ENCODE results near the gene PRR22.
"Not testable (repeated sequence)": the region's sequence is repeated elsewhere in the genome, so short reads cannot be mapped to it uniquely, and the experiment has no call there.

The PRR22 gene

DNA sequence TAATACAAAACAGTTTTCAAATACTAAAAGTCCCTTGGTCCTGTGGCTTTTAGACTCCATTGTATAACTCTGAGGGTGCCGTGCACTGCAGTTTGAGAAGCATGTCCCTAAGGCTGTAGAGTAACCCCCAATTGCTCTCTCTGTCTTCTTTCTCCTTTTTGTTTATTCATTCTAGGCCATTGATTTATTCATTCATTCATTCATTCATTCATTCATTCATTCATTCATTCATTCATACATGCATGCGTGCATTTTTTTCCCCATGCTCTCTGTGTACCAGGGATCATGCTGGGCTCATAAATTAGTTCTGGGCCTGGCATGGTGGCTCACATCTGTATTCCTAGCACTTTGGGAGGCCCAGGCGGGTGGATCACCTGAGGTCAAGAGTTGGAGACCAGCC is 19.3 kb downstream of the PRR22 start:
- no peak overlapping the region for H3K4me3 ChIP-seq (ENCODE audit: low read depth, low read length)
- in situ Hi-C loops (cut with HindIII; ENCODE audit: low sequenced_read_pairs): no loop called here
- TF ChIP-seq, protein P1, sequence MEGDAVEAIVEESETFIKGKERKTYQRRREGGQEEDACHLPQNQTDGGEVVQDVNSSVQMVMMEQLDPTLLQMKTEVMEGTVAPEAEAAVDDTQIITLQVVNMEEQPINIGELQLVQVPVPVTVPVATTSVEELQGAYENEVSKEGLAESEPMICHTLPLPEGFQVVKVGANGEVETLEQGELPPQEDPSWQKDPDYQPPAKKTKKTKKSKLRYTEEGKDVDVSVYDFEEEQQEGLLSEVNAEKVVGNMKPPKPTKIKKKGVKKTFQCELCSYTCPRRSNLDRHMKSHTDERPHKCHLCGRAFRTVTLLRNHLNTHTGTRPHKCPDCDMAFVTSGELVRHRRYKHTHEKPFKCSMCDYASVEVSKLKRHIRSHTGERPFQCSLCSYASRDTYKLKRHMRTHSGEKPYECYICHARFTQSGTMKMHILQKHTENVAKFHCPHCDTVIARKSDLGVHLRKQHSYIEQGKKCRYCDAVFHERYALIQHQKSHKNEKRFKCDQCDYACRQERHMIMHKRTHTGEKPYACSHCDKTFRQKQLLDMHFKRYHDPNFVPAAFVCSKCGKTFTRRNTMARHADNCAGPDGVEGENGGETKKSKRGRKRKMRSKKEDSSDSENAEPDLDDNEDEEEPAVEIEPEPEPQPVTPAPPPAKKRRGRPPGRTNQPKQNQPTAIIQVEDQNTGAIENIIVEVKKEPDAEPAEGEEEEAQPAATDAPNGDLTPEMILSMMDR (IDR thresholded peaks at IDR 0.05; ENCODE audit: low read depth, low read length, missing control alignments): no peak
- no peak for DNase-seq (ENCODE audit: low read depth)

DNA sequence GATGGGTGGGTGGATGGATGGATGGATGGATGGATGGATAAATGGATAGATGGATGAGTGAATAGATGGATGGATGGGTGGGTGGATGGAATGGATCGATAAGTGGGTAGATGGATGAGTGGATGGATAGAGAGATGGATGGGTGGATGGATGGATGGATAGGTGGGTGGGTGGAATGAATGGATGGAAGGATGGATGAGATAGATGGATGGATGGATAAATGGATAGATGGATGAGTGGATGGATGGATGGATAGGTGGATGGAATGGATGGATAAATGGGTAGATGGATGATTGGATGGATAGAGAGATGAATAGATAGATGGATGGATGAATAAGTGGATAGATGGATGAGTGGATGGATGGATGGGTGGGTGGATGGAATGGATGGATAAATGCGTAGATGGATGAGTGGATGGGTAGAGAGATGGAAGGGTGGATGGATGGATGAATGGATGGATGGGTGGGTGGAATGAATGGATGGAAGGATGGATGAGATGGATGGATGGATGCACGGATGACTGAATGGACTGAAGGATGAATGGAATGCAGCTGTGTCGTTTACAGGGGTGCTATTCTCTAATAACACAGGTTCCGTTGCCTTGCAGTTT is 21.8 kb downstream of the PRR22 start:
- no peak overlapping the region for H3K4me3 ChIP-seq (ENCODE audit: low read depth, low read length)
- DNase-seq (ENCODE audit: low read depth): no peak
- TF ChIP-seq, protein P1 (IDR thresholded peaks at IDR 0.05; ENCODE audit: low read depth, low read length, missing control alignments): no peak
- in situ Hi-C loops (cut with HindIII; ENCODE audit: low sequenced_read_pairs): no loop called here

DNA sequence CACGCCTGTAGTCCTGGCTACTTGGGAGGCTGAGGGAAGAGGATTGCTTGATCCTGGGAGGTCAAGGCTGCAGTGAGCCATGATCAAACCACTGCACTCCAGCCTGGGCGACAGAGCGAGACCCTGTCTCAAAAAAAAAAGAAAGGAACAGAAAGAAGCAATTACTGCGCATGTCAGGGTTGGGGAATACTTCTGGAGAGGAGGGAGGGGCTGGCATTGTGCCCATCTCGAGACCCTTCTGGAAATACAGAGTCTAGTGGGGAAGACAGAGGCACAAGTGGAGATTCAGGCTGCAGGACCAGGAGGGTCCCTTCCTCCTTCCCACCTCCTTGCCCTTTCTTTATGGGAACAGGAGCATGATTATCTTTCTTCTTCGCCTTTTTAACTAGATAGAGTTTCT is 30.8 kb downstream of the PRR22 start:
- H3K4me3 ChIP-seq (ENCODE audit: low read depth, low read length): no peak overlapping the region
- DNase-seq (ENCODE audit: low read depth): no peak
- TF ChIP-seq, protein P1 (IDR thresholded peaks at IDR 0.05; ENCODE audit: low read depth, low read length, missing control alignments): no peak
- in situ Hi-C loops (cut with HindIII; ENCODE audit: low sequenced_read_pairs): no loop called here

DNA sequence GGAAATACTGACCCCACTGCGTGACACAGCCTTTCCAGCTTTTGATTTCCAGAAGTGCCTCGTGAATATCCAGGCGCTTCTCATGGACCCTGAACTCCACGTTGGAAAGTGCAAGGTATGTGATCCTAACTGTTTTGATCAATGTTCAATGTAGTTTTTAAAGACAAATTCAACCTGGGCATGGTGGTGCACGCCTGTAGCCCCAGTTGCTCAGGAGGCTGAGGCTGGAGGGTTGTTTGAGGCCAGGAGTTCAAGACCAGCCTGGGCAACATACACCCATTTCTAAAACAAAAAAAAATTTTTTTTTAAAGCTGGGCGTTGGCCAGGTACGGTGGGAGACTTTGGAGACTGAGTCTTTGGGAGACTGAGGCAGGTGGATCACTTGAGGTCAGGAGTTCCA is 32.8 kb downstream of the PRR22 start:
- in situ Hi-C loops (cut with HindIII; ENCODE audit: low sequenced_read_pairs): no loop called here
- TF ChIP-seq, protein P1 (IDR thresholded peaks at IDR 0.05; ENCODE audit: low read depth, low read length, missing control alignments): no peak
- no peak for DNase-seq (ENCODE audit: low read depth)

DNA sequence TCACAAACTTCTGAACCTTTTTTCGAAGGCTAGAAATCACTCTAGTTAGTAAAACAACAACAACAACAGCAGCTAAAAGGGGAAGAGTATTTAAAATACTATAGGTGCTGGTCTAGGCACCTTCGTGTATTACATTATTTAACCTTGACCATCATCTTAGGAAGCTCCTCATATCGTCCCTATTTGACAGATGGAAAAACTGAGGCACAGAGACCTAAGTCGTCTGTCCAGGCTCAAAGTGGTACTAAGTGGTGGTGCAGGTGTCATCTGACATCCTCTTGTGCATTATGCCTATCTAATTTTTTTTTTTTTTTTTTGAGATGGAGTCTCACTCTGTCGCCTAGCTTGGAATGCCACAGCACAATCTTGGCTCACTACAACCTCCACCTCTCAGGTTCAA is 35.0 kb downstream of the PRR22 start:
- in situ Hi-C loops (cut with HindIII; ENCODE audit: low sequenced_read_pairs): no loop called here
- TF ChIP-seq, protein P1 (IDR thresholded peaks at IDR 0.05; ENCODE audit: low read depth, low read length, missing control alignments): no peak
- H3K4me3 ChIP-seq (ENCODE audit: low read depth, low read length): no peak overlapping the region
- DNase-seq (ENCODE audit: low read depth): no peak

More for the DNA sequence above, 32.8 kb downstream of the PRR22 start:
- no peak overlapping the region for H3K4me3 ChIP-seq (ENCODE audit: low read depth, low read length)

DNA sequence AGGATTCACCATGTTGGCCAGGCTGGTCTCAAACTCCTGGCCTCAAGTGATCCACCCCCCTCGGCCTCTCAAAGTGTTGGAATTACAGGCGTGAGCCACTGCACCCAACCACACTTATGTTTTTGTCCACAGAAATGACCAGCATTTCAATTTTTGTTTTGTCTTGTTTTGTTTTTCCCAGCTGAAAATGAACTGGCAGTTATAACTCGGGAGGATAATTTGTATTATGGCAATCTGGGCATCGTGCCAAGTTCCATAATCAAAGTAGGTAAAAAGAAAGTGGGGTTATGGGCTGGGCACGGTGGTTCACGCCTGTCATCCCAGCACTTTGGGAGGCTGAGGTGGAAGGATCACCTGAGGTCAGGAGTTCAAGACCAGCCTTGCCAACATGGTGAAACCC is 35.6 kb downstream of the PRR22 start:
- not testable (repeated sequence) for H3K4me3 ChIP-seq (ENCODE audit: low read depth, low read length); DNase-seq (ENCODE audit: low read depth)

DNA sequence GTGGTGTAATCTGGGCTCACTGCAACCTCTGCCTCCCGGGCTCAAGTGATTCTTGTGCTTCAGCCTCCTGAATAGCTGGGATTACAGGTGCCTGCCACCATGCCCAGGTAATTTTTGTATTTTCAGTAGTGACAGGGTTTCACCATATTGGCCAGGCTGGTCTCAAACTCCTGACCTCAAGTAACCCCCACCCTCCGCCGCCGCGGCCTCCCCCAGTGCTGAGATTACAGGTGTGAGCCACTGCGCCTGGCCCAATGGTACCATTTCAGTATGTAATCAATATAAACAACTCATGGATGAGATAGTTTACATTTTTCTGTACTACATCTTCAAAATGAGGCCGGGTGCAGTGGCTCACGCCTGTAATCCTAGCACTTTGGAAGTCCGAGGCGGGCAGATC is 39.5 kb downstream of the PRR22 start:
- DNase-seq (ENCODE audit: low read depth); in situ Hi-C loops (cut with HindIII; ENCODE audit: low sequenced_read_pairs); H3K4me3 ChIP-seq (ENCODE audit: low read depth, low read length): not testable (repeated sequence)

More for the DNA sequence above, 35.6 kb downstream of the PRR22 start:
- in situ Hi-C loops (cut with HindIII; ENCODE audit: low sequenced_read_pairs): not testable (repeated sequence)

DNA sequence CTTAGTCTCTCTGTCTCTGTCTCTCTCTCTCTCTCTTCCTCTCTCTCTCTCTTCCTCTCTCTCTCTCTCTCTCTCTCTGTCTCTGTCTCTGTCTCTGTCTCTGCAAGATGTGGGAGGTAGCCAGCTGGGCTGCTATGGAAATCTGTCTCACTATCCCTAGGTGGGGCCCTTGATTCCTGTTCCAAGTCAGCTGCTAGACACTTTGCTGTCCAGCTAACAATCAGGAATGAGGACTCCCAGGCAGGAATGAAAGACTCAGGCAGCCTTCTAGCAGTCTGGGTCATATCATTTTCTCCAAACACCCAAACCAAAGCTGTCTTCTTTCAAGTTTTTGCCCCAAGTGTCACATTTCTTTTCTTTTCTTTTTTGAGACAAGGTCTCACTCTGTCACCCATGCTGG is 40.9 kb downstream of the PRR22 start:
- H3K4me3 ChIP-seq (ENCODE audit: low read depth, low read length): no peak overlapping the region
- TF ChIP-seq, protein P1 (IDR thresholded peaks at IDR 0.05; ENCODE audit: low read depth, low read length, missing control alignments): no peak
- in situ Hi-C loops (cut with HindIII; ENCODE audit: low sequenced_read_pairs): no loop called here
- no peak for DNase-seq (ENCODE audit: low read depth)
